ENCODE results near the gene HS3ST3A1. TPM values are rescaled to one million over a fixed set of nuclear protein-coding genes. Genes with fewer than 3 reads are reported as not detected.

The HS3ST3A1 gene
- total RNA-seq, 1 experiment from 2014 or later, result 3.4 TPM

- Histone ChIP-seq H3K9ac (ENCODE audit: extremely low read depth, insufficient read length, low read length) (no peak overlapping the region), H3K23ac (ENCODE audit: insufficient read length, low read depth, low read length) (no peak overlapping the region), H3K18ac (ENCODE audit: insufficient read length, low read depth, low read length) (no peak overlapping the region), H4K8ac (replicated peaks; ENCODE audit: insufficient read length, low read depth, low read length) (no peak overlapping the region), H4K20me1 (ENCODE audit: control insufficient read depth, insufficient read depth, insufficient read length) (no peaks in the 10 kb centered on the region), H3K4ac (ENCODE audit: low read depth, low read length) (no peak overlapping the region), H3K9me3 (ENCODE audit: control insufficient read depth, low read depth, low read length) (no peaks in the 10 kb centered on the region), H2AFZ (ENCODE audit: low read length) (no peak overlapping the region), H2BK5ac (ENCODE audit: insufficient read length, low read length) (no peak overlapping the region), H3K4me1 (ENCODE audit: insufficient read depth, low read length) (peaks cover 5% of the 10 kb centered on the region; the same call in 1 of the 2 replicates), H3K79me1 (ENCODE audit: insufficient read depth, low read depth, low read length, poor library complexity, severe bottlenecking) (no peaks in the 10 kb centered on the region), H3T11ph (ENCODE audit: low read length) (no peak overlapping the region), H2AK5ac (ENCODE audit: insufficient read length, low read length) (no peak overlapping the region), H4K5ac (ENCODE audit: insufficient read length, low read depth, low read length) (no peak overlapping the region), H2BK20ac (ENCODE audit: low read depth, low read length, poor library complexity, severe bottlenecking) (no peak overlapping the region), H3K4me2 (ENCODE audit: insufficient read depth, insufficient read length, low read length) (no peak overlapping the region), H3K56ac (ENCODE audit: insufficient read length, low read depth, low read length) (no peak overlapping the region), H3K14ac (ENCODE audit: insufficient read depth, low read length) (no peak overlapping the region), H2BK15ac (ENCODE audit: low read depth, low read length) (no peak overlapping the region), H4K91ac (ENCODE audit: insufficient read length, low read depth, low read length) (no peak overlapping the region), H3K27me3 (ENCODE audit: insufficient read depth, low read length) (no peaks in the 10 kb centered on the region), H2BK12ac (ENCODE audit: insufficient read length, low read depth, low read length) (no peak overlapping the region), H3K27ac (ENCODE audit: insufficient read length, low read depth, low read length) (no peak overlapping the region), H3K23me2 (ENCODE audit: insufficient read length, low read depth, low read length, poor library complexity, severe bottlenecking) (no peaks in the 10 kb centered on the region), H2BK120ac (ENCODE audit: low read depth, low read length, poor library complexity, severe bottlenecking) (no peak overlapping the region), H3K79me2 (ENCODE audit: insufficient read depth, low read length) (no peaks in the 10 kb centered on the region)
- Mint-ChIP-seq H3K4me1 (peaks cover 11 to 19% of the 10 kb centered on the region in 2 experiments), H3K9me3 (no peaks in the 10 kb centered on the region), H3K27ac (no peak overlapping the region), H3K36me3 (ENCODE audit: insufficient read depth in 1 of 3, low read depth in 3 of 3) (no peaks in the 10 kb centered on the region), H3K4me3 (no peak overlapping the region), H3K27me3 (ENCODE audit: low read depth) (no peaks in the 10 kb centered on the region)
- DNase-seq, result no peak
- TF ChIP-seq, protein P1, sequence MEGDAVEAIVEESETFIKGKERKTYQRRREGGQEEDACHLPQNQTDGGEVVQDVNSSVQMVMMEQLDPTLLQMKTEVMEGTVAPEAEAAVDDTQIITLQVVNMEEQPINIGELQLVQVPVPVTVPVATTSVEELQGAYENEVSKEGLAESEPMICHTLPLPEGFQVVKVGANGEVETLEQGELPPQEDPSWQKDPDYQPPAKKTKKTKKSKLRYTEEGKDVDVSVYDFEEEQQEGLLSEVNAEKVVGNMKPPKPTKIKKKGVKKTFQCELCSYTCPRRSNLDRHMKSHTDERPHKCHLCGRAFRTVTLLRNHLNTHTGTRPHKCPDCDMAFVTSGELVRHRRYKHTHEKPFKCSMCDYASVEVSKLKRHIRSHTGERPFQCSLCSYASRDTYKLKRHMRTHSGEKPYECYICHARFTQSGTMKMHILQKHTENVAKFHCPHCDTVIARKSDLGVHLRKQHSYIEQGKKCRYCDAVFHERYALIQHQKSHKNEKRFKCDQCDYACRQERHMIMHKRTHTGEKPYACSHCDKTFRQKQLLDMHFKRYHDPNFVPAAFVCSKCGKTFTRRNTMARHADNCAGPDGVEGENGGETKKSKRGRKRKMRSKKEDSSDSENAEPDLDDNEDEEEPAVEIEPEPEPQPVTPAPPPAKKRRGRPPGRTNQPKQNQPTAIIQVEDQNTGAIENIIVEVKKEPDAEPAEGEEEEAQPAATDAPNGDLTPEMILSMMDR (conservative IDR thresholded peaks at IDR 0.05), result no peak
- WGBS (ENCODE audit: extremely low coverage, insufficient read length, low lambda C conversion rate), result no CpG with 5 or more reads among the region's 6 CpGs
These were observed 45.9 kb upstream of the HS3ST3A1 start for GRCh38 chr17:13647543-13648021.
